Mesenchymal stem cell (in vitro differentiated cells and primary cell): Measurements from ENCODE around the gene TNFAIP8L3.

Source experiments
- DNase-seq: peaks from one replicate; pipeline ENCODE4 v3.0.0-alpha.2; 2013
- H2AFZ ChIP-seq: one replicate; pipeline ENCODE4 v1.6.1; 2013; ENCODE audit warnings: low read depth, mild to moderate bottlenecking, control low read depth, inconsistent platforms, low read length, moderate library complexity
- H2AK5ac ChIP-seq: 2 replicates; pipeline ENCODE4 v1.6.1; 2013; ENCODE audit warnings: low read length, moderate library complexity, mild to moderate bottlenecking, inconsistent platforms; ENCODE audit not compliant: severe bottlenecking
- H2BK120ac ChIP-seq: one replicate; pipeline ENCODE4 v1.6.1; 2013; ENCODE audit warnings: low read depth, mild to moderate bottlenecking, inconsistent platforms, low read length, moderate library complexity
- H2BK12ac ChIP-seq, 2 experiments: one replicate each; pipeline ENCODE4 v1.6.1; 2013; ENCODE audit warnings: inconsistent platforms in 2 of 2, low read length in 2 of 2, mild to moderate bottlenecking in 2 of 2, moderate library complexity in 2 of 2, control low read depth in 1 of 2
- H2BK15ac ChIP-seq: one replicate; pipeline ENCODE4 v1.6.1; 2013; ENCODE audit warnings: mild to moderate bottlenecking, low read depth, inconsistent platforms; ENCODE audit not compliant: poor library complexity, severe bottlenecking
- H2BK5ac ChIP-seq: 2 replicates; pipeline ENCODE4 v1.6.1; 2013; ENCODE audit warnings: low read depth, mild to moderate bottlenecking, low read length, control low read depth, inconsistent platforms; ENCODE audit not compliant: poor library complexity, severe bottlenecking
- H3K14ac ChIP-seq, 2 experiments: one replicate each; pipeline ENCODE4 v1.6.1; 2013; ENCODE audit warnings: inconsistent platforms in 2 of 2, low read length in 2 of 2, control low read depth in 1 of 2, mild to moderate bottlenecking in 1 of 2, moderate library complexity in 1 of 2
- H3K18ac ChIP-seq, 2 experiments: one replicate each; pipeline ENCODE4 v1.6.1; 2013; ENCODE audit warnings: inconsistent platforms in 2 of 2, low read length in 2 of 2, control low read depth in 1 of 2, low read depth in 1 of 2, mild to moderate bottlenecking in 1 of 2
- H3K23ac ChIP-seq, 2 experiments: one replicate each; pipeline ENCODE4 v1.6.1; 2013; ENCODE audit warnings: inconsistent platforms in 2 of 2, low read length in 2 of 2, mild to moderate bottlenecking in 2 of 2, moderate library complexity in 2 of 2, control low read depth in 1 of 2
- H3K27ac ChIP-seq: 2 replicates; pipeline ENCODE4 v1.5.1; 2013; ENCODE audit warnings: mild to moderate bottlenecking, moderate library complexity, low read length, control low read depth, inconsistent platforms; ENCODE audit not compliant: poor library complexity, severe bottlenecking
- H3K27me3 ChIP-seq, 2 experiments: 2 replicates each; pipeline versions ENCODE4 v1.6.1 to v1.7.0; 2013; ENCODE audit warnings: low read length in 2 of 2, mild to moderate bottlenecking in 2 of 2, moderate library complexity in 2 of 2, control low read depth in 1 of 2, inconsistent platforms in 1 of 2; ENCODE audit not compliant: control insufficient read depth in 1 of 2, insufficient read depth in 1 of 2
- H3K36me3 ChIP-seq, 2 experiments: 2 replicates each; pipeline versions ENCODE4 v1.6.1 to v1.7.0; 2013; ENCODE audit warnings: low read length in 2 of 2, control low read depth in 1 of 2, inconsistent platforms in 1 of 2, low read depth in 1 of 2, mild to moderate bottlenecking in 1 of 2; ENCODE audit not compliant: insufficient read depth in 2 of 2, control insufficient read depth in 1 of 2
- H3K4ac ChIP-seq, 2 experiments: one replicate each; pipeline ENCODE4 v1.6.1; 2013; ENCODE audit warnings: inconsistent platforms in 2 of 2, low read length in 2 of 2, mild to moderate bottlenecking in 2 of 2, moderate library complexity in 2 of 2, control low read depth in 1 of 2, low read depth in 1 of 2
- H3K4me1 ChIP-seq: 2 replicates; pipeline ENCODE4 v1.6.1; 2013; ENCODE audit warnings: low read depth, low read length, control low read depth; ENCODE audit not compliant: control insufficient read depth, insufficient read depth
- H3K4me2 ChIP-seq: 2 replicates; pipeline ENCODE4 v1.6.1; 2013; ENCODE audit warnings: low read length, mild to moderate bottlenecking, inconsistent platforms; ENCODE audit not compliant: poor library complexity, severe bottlenecking
- H3K4me3 ChIP-seq, 2 experiments: 2 replicates each; pipeline versions ENCODE4 v1.5.1 to v1.7.0; 2013; ENCODE audit warnings: low read length in 2 of 2, mild to moderate bottlenecking in 2 of 2, control low read depth in 1 of 2, low read depth in 1 of 2; ENCODE audit not compliant: insufficient read depth in 1 of 2
- H3K79me1 ChIP-seq: replicated peaks from 2 replicates; pipeline ENCODE4 v1.6.1; 2013; ENCODE audit warnings: mild to moderate bottlenecking, control low read depth, low read length, inconsistent platforms; ENCODE audit not compliant: poor library complexity, severe bottlenecking
- H3K9ac ChIP-seq: 2 replicates; pipeline ENCODE4 v1.7.0; 2013; ENCODE audit warnings: mild to moderate bottlenecking, low read length, moderate library complexity
- H3K9me3 ChIP-seq: 2 replicates; pipeline ENCODE4 v1.7.0; 2013; ENCODE audit warnings: mild to moderate bottlenecking, low read length; ENCODE audit not compliant: control insufficient read depth
- H4K8ac ChIP-seq: one replicate; pipeline ENCODE4 v1.6.1; 2013; ENCODE audit warnings: inconsistent platforms, mild to moderate bottlenecking, low read length, moderate library complexity
- H4K91ac ChIP-seq: one replicate; pipeline ENCODE4 v1.6.1; 2013; ENCODE audit warnings: mild to moderate bottlenecking, low read length, inconsistent platforms
- WGBS: methylation state at CpG from one replicate; pipeline ENCODE4 v1.1.7; 2013; ENCODE audit warnings: mixed read lengths; 5-methylcytosine and 5-hydroxymethylcytosine counted together

The TNFAIP8L3 gene

DNA sequence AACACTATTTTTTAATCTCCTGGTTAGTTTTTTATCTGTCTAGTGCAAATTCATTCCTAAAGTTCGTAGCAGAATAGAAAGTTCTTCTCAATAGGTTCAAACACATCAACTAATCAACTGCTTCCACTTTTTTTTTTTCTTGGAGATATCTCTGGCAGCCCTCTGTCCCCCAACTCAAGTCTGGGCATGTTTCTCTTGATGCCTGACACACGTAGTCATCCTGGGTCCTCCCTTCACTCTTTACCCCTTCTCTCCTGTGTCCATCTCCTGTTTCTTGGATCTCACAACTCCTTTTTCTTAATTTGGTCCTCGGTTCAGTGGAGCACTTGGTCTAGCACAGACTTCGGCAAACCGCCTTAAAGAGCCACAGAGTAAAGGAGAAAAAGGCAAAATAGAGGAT, 14.4 kb downstream of the TNFAIP8L3 start:
- no peak overlapping the region for H3K23ac ChIP-seq
- H3K4me3 ChIP-seq: no peak overlapping the region
- H4K8ac ChIP-seq: no peak overlapping the region
- no peak overlapping the region for H3K4ac ChIP-seq
- H3K4me1 ChIP-seq: peaks cover 11% of the 10 kb centered on the region
- no peak overlapping the region for H2AK5ac ChIP-seq
- no peak for DNase-seq
- no peak overlapping the region for H3K18ac ChIP-seq
- H2BK5ac ChIP-seq: no peak overlapping the region
- no peak overlapping the region for H3K9ac ChIP-seq
- no peak overlapping the region for H2BK120ac ChIP-seq
- H2BK15ac ChIP-seq: no peak overlapping the region
- peaks cover 0 to 12% of the 10 kb centered on the region in 2 experiments for H3K27me3 ChIP-seq
- WGBS: 84% methylated on average over 5 of the region's 5 CpGs
- no peak overlapping the region for H3K27ac ChIP-seq
- H3K36me3 ChIP-seq: no peaks in the 10 kb centered on the region
- no peak overlapping the region for H2BK12ac ChIP-seq
- H3K14ac ChIP-seq: no peak overlapping the region
- H3K79me1 ChIP-seq: no peaks in the 10 kb centered on the region
- no peaks in the 10 kb centered on the region for H3K9me3 ChIP-seq
- no peak overlapping the region for H3K4me2 ChIP-seq
- H2AFZ ChIP-seq: no peak overlapping the region
- H4K91ac ChIP-seq: no peak overlapping the region

DNA sequence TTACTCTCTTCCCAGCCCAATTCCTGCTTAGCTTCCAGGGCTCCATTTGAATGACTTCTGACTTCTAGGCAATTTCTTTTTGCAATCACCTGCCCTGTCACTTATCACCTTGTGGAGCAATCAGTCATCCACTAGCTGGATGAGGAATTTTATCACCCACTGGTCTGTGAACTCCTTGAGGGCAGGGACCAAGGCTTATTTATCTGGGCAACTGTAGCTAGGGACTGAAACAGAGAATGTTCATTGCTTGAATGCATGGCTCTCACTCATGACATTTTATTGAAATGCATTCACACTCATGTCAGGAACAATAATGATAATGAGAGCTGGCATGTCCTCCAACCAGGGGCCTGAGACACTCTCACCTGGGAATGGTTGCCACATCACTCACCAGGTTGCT, 15.5 kb downstream of the TNFAIP8L3 start:
- Histone ChIP-seq H4K91ac (no peak overlapping the region), H3K4me3 (no peak overlapping the region), H3K4me2 (no peak overlapping the region), H3K27me3 (peaks cover 0 to 20% of the 10 kb centered on the region in 2 experiments), H4K8ac (no peak overlapping the region), H3K9ac (no peak overlapping the region), H2BK120ac (no peak overlapping the region), H3K27ac (no peak overlapping the region), H3K4me1 (peaks cover 11% of the 10 kb centered on the region), H2AK5ac (no peak overlapping the region), H3K23ac (no peak overlapping the region), H2BK5ac (no peak overlapping the region), H3K36me3 (no peaks in the 10 kb centered on the region), H3K4ac (no peak overlapping the region), H3K14ac (no peak overlapping the region), H3K18ac (no peak overlapping the region), H2BK15ac (no peak overlapping the region), H3K79me1 (no peaks in the 10 kb centered on the region), H2BK12ac (no peak overlapping the region), H3K9me3 (no peaks in the 10 kb centered on the region), H2AFZ (no peak overlapping the region)
- no peak for DNase-seq

DNA sequence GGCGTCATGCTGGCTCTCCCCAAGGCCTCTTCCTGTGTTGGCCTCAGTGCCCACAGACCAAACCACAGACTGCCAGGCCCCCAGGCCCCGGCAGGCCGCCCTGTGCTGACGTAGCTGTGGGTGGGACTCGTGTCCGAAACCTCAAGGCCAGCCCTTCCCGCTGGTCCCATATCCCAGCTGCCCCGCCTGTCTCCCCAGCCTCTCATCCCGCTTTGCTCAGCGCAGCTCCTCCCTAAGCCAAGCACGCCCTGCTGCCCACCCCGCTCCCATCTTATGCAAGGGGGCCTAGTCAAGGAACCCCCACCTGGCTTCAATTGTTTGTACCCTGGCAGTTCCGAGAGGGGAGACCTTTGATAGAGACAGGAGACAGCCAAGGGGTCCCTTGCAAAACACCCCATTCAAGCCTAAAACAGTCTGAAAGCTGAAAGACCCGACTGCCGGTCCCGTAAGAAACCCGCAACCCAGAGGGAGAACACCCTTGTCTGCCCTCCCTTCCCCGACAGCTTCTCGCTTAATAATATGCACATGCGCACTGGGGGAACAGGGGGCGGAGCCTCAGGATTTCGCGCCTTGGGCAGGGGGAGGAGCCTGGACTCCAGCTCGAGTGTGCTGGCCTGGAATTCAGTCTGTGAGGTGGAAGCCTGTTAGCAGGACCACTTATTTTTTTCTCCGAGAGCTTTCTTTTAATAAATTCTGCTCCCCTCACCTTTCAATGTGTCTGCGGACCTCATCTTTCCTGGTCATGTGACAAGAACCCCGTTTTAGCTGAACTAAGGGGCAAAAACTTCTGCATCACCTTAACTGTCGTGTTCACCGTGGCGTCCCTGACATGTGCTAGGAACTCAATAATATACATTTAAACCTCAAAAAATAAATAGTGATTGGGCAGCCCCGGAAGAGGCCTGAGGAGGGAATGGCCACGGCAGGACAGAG, 17.2 kb downstream of the TNFAIP8L3 start:
- Histone ChIP-seq H3K79me1 (no peaks in the 10 kb centered on the region), H3K27ac (no peak overlapping the region), H2BK120ac (no peak overlapping the region), H3K27me3 (peaks cover 0 to 21% of the 10 kb centered on the region in 2 experiments), H3K4me1 (peaks cover 8% of the 10 kb centered on the region), H2BK5ac (no peak overlapping the region), H2AK5ac (no peak overlapping the region), H3K9ac (peak overlapping the region; percentile 44), H4K91ac (no peak overlapping the region), H3K14ac (no peak overlapping the region), H4K8ac (no peak overlapping the region), H3K9me3 (no peaks in the 10 kb centered on the region), H3K18ac (no peak overlapping the region), H3K4me2 (peak overlapping the region; percentile 30), H3K4me3 (peak overlapping the region in 1 of 2 experiments; percentile 52), H2BK15ac (no peak overlapping the region), H2AFZ (no peak overlapping the region), H3K4ac (no peak overlapping the region), H2BK12ac (no peak overlapping the region), H3K23ac (no peak overlapping the region), H3K36me3 (no peaks in the 10 kb centered on the region)
- DNase-seq: peak; percentile 12
- 57% methylated on average over 32 of the region's 32 CpGs for WGBS

DNA sequence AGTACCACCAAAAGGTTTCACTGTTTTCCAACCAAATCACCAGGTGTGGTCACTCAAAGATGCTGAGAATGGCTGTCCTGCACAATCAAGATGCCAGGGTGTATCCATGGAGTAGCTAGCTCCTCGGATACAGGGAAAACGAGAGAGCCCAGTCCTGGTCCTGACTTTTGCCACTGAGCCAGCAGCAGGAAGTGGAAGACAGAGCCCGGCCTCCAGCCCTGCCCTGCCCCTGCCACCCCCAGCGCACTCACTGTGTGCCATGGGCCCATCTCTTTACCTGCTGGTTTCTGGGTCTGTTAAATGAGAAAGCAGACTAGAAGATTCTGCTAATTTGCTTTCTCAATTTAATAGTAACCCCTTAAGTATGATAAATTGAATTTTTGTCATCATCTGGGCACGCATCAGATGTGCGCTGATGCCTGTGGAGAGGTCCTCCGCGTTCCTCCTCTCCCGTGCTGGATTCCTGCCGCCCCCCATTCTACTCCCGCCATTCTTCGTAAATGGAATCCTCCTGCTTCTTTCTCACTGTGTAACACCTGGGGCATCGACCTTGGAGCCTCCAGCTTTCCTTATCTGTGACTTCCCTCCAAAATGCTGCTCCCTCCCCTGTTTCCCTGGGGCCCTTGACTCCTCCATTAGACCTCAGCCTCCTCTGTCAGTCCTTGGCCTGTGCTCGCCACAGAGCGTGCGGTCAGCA, 18.0 kb downstream of the TNFAIP8L3 start:
- no peak overlapping the region for H3K18ac ChIP-seq
- no peaks in the 10 kb centered on the region for H3K79me1 ChIP-seq
- H3K27me3 ChIP-seq: peaks cover 0 to 21% of the 10 kb centered on the region in 2 experiments
- no peak overlapping the region for H2AFZ ChIP-seq
- no peak overlapping the region for H2BK12ac ChIP-seq
- H4K91ac ChIP-seq: no peak overlapping the region
- no peak overlapping the region for H4K8ac ChIP-seq
- H3K4me1 ChIP-seq: peaks cover 8% of the 10 kb centered on the region
- H2AK5ac ChIP-seq: no peak overlapping the region
- no peak overlapping the region for H2BK120ac ChIP-seq
- no peak overlapping the region for H3K14ac ChIP-seq
- H3K4ac ChIP-seq: no peak overlapping the region
- no peak overlapping the region for H3K27ac ChIP-seq
- no peak overlapping the region for H3K23ac ChIP-seq
- H3K9me3 ChIP-seq: no peaks in the 10 kb centered on the region
- no peak overlapping the region for H3K9ac ChIP-seq
- 87% methylated on average over 15 of the region's 16 CpGs for WGBS
- H3K36me3 ChIP-seq: no peaks in the 10 kb centered on the region
- no peak for DNase-seq
- H2BK15ac ChIP-seq: no peak overlapping the region
- no peak overlapping the region for H3K4me3 ChIP-seq
- no peak overlapping the region for H2BK5ac ChIP-seq
- H3K4me2 ChIP-seq: no peak overlapping the region
